ENCODE measurements around the gene DBP.
"Not testable (repeated sequence)": the region's sequence is repeated elsewhere in the genome, so short reads cannot be mapped to it uniquely, and the experiment has no call there.

The DBP gene

GRCh38 chr19:48637948-48638830 lies 1.0 kb upstream of the DBP start:
- DNase-seq (ENCODE audit: insufficient read length) (peak; percentile 66), FAIRE-seq (peak; percentile 82)
- TF ChIP-seq POLR2AphosphoS5 (IDR thresholded peaks at IDR 0.05; ENCODE audit: low read depth, low read length) (no peak; the same call in none of the 2 replicates), TAF1 (IDR thresholded peaks at IDR 0.05; ENCODE audit: borderline replicate concordance, low read depth, low read length) (peak; percentile 55; the same call in 1 of the 2 replicates), POLR2A (IDR thresholded peaks at IDR 0.05; ENCODE audit: low read depth, low read length) (peak; percentile 66)

DNA sequence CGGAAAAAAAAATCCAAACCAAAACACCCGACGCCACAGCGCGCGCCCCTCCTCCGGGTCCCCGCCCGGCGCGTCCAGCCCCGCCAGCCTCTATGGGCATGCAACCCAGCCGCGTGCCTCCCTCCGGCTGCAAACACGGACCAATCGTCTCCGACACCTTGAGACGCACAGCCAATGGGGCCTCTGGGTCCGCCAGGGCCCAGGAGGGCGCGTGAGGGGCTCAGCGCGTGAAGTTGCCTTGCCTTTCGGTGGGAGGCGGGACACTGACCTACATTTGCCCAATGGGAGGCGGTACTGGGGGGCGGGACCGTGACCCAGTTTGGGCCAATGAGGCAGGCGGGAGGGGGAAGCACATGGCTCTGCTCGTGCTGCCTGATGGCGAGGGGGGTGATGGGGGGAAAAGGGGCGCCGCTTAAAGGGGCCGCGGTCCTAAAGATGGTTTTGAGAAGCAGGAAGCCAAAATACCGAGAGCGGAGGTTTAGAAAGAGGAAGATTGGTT lies 319 bp upstream of the DBP start:
- FAIRE-seq (peak; percentile 96), DNase-seq (ENCODE audit: insufficient read length) (peak; percentile 94)
- TF ChIP-seq POLR2A (IDR thresholded peaks at IDR 0.05; ENCODE audit: low read depth, low read length), result no peak
- no peak for TF ChIP-seq TAF1 (IDR thresholded peaks at IDR 0.05; ENCODE audit: borderline replicate concordance, low read depth, low read length)
- TF ChIP-seq POLR2AphosphoS5 (IDR thresholded peaks at IDR 0.05; ENCODE audit: low read depth, low read length), result no peak

- DNase-seq (ENCODE audit: insufficient read length) (no peak), FAIRE-seq (no peak)
- TF ChIP-seq POLR2A (IDR thresholded peaks at IDR 0.05; ENCODE audit: low read depth, low read length), result no peak
Measured at GRCh38 chr19:48635966-48636858, 967 bp downstream of the DBP start.

- no peak for TF ChIP-seq POLR2AphosphoS5 (IDR thresholded peaks at IDR 0.05; ENCODE audit: low read depth, low read length)
- no peak for TF ChIP-seq POLR2A (IDR thresholded peaks at IDR 0.05; ENCODE audit: low read depth, low read length)
- no peak for TF ChIP-seq TAF1 (IDR thresholded peaks at IDR 0.05; ENCODE audit: borderline replicate concordance, low read depth, low read length)
- DNase-seq (ENCODE audit: insufficient read length) (peak; percentile 80), FAIRE-seq (peak; percentile 92)
Measured at GRCh38 chr19:48635263-48635965, 1.8 kb downstream of the DBP start.

- TF ChIP-seq POLR2AphosphoS5 (IDR thresholded peaks at IDR 0.05; ENCODE audit: low read depth, low read length) (peak; percentile 78), POLR2A (IDR thresholded peaks at IDR 0.05; ENCODE audit: low read depth, low read length) (peak; percentile 67; the same call in 1 of the 2 replicates), TAF1 (IDR thresholded peaks at IDR 0.05; ENCODE audit: borderline replicate concordance, low read depth, low read length) (0 out of 2 replicates have a peak, but pooled peaks have one; percentile 20)
- DNase-seq (ENCODE audit: insufficient read length), result peak; percentile 83
- FAIRE-seq, result peak; percentile 99
Measured at GRCh38 chr19:48634424-48635262, 2.5 kb downstream of the DBP start.

DNA sequence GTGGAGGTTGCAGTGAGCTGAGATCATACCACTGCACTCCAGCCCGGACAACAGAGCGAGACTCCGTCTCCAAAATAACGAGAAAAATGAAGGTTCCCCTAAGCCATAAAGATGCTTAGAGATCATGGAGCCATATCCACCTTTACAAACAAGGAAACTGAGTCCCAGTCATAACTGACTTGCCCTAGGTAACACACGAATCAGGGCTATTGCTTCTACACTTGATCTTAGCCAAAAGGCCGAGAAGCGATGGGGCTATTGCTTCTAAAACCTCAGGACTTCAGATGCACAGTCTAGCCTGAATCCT lies 3.2 kb downstream of the DBP start:
- FAIRE-seq, result no peak
- no peak for DNase-seq (ENCODE audit: insufficient read length)
- TF ChIP-seq TAF1 (IDR thresholded peaks at IDR 0.05; ENCODE audit: borderline replicate concordance, low read depth, low read length) (no peak), POLR2A (IDR thresholded peaks at IDR 0.05; ENCODE audit: low read depth, low read length) (no peak), POLR2AphosphoS5 (IDR thresholded peaks at IDR 0.05; ENCODE audit: low read depth, low read length) (no peak)

GRCh38 chr19:48633148-48634035 lies 3.8 kb downstream of the DBP start:
- FAIRE-seq, result no peak
- TF ChIP-seq POLR2AphosphoS5 (IDR thresholded peaks at IDR 0.05; ENCODE audit: low read depth, low read length) (no peak), TAF1 (IDR thresholded peaks at IDR 0.05; ENCODE audit: borderline replicate concordance, low read depth, low read length) (no peak), POLR2A (IDR thresholded peaks at IDR 0.05; ENCODE audit: low read depth, low read length) (no peak)
- DNase-seq (ENCODE audit: insufficient read length), result no peak

- TF ChIP-seq TAF1 (IDR thresholded peaks at IDR 0.05; ENCODE audit: borderline replicate concordance, low read depth, low read length) (no peak), POLR2A (IDR thresholded peaks at IDR 0.05; ENCODE audit: low read depth, low read length) (no peak), POLR2AphosphoS5 (IDR thresholded peaks at IDR 0.05; ENCODE audit: low read depth, low read length) (no peak)
- FAIRE-seq, result no peak
- no peak for DNase-seq (ENCODE audit: insufficient read length)
Measured at GRCh38 chr19:48632692-48633147, 4.5 kb downstream of the DBP start.

DNA sequence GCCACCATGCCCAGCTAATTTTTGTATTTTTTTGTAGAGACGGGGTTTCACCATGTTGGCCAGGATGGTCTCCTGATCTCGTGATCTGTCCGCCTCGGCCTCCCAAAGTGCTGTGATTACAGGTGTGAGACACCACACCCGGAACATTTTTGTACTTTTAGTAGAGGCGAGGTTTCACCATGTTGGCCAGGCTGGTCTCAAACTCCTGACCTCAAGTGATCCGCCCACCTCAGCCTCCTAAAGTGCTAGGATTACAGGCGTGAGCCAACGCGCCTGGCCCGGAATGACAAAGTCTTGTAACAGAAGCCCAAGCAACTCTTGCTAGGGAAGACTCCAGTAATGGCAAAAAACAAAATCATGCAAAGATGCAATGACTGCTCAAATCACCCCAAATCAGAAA lies 4.9 kb downstream of the DBP start:
- not testable (repeated sequence) for FAIRE-seq

GRCh38 chr19:48631225-48631624 lies 6.0 kb downstream of the DBP start:
- DNase-seq (ENCODE audit: insufficient read length), result no peak
- FAIRE-seq, result no peak
- TF ChIP-seq POLR2A (IDR thresholded peaks at IDR 0.05; ENCODE audit: low read depth, low read length) (no peak), TAF1 (IDR thresholded peaks at IDR 0.05; ENCODE audit: borderline replicate concordance, low read depth, low read length) (no peak), POLR2AphosphoS5 (IDR thresholded peaks at IDR 0.05; ENCODE audit: low read depth, low read length) (no peak)

More for the DNA sequence above, 4.9 kb downstream of the DBP start:
- not testable (repeated sequence) for DNase-seq (ENCODE audit: insufficient read length)
